ENCODE results near the gene HAT1.

- TF ChIP-seq CTCF (conservative IDR thresholded peaks at IDR 0.05; ENCODE audit: low read depth, low read length) (no peak), EZH2 (IDR thresholded peaks at IDR 0.05; ENCODE audit: low read length, unreplicated experiment) (no peak), EZH2phosphoT487 (IDR thresholded peaks at IDR 0.05; ENCODE audit: borderline replicate concordance, low read length) (no peak)
Measured at GRCh38 chr2:171965661-171966060, 43.4 kb downstream of the HAT1 start.

Measured in PC-3 (cell line).